ENCODE data around the gene RAB31.

RAB31 gene

GRCh38 chr18:9826685-9827084, 118.6 kb downstream of the RAB31 start:
- intact Hi-C loops (cut with DNase I), result no loop called here
- no peak for DNase-seq

GRCh38 chr18:9827211-9827792, 119.2 kb downstream of the RAB31 start:
- no peak for DNase-seq
- intact Hi-C loops (cut with DNase I), result no loop called here

DNA sequence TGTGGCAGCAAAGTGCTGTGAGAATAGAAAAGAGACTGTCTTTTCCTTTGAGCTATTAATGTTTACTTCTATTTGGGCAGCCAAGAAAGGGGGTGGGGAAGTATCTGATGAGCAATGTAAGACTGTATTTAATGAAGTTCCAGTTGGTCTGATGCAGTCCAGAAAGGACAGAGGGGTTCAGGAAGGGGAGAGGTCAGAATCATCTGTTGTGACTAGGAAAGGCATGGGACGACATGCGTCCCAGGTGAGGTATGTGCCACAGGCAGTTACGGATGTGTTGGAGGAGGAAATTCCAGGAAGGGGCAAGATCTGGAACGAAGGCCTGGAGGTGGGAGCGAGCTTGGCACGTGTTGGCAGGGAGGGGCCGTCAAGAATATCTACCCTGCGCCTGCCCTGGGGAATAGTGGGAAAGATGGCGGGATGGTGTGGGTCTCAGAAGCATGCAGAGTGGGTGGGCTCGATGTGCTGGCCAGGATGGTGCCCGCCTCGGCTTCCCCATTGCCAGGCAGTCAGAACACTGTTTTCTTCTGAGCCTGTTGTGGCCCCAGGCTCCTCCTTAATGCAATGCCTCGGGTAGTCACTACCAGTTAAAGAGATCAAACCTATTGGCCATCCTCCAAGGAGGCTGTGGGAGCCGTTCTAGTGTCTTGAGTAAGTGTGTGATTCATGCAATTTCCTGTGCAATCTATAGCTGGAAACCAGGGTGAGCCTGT, 119.8 kb downstream of the RAB31 start:
- intact Hi-C loops (cut with DNase I), result no loop called here
- DNase-seq, result no peak

GRCh38 chr18:9828506-9829396, 120.7 kb downstream of the RAB31 start:
- intact Hi-C loops (cut with DNase I), result no loop called here
- DNase-seq, result no peak

DNA sequence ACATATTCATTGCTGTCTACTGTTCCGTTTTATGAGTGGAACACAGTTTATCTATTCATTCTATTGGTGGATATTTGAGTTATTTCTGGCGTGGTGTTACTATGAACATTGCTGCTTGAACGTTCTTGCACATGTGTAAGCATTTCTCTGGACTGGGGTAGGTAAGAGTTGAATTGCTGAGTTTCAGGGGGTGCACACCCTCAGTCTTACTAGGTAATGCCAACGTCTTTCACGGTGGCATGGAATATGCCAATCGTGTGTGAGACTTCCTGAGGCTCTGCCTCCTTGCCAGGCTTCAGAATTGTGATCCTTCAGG, 121.3 kb downstream of the RAB31 start:
- intact Hi-C loops (cut with DNase I), result no loop called here
- DNase-seq, result no peak

- intact Hi-C loops (cut with DNase I), result no loop called here
- no peak for DNase-seq
Measured at GRCh38 chr18:9831036-9831722, 123.1 kb downstream of the RAB31 start.

DNA sequence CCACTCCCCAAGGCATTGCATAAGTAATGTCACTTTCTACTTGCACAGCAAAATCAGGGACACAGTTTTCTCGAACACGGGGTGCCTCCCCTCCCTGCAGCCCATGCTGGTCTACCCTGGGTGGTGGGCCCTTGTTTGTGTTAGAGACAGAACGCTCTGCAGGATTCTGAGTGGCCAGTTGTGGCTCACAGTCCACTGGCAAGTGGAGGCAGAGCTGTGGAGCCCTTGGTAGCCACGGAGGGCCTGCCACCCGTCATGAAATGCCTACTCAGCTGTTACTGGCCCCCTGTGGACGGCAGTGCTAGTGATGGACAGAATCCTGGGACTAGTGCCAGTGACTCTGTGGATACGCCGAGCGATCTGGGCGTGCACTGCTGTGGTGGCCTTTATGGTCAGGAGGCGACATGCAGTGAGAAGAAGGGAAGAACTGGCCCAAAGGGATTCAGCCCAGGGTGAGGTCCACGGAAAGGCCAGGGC, 123.7 kb downstream of the RAB31 start:
- intact Hi-C loops (cut with DNase I), result no loop called here
- no peak for DNase-seq

DNA sequence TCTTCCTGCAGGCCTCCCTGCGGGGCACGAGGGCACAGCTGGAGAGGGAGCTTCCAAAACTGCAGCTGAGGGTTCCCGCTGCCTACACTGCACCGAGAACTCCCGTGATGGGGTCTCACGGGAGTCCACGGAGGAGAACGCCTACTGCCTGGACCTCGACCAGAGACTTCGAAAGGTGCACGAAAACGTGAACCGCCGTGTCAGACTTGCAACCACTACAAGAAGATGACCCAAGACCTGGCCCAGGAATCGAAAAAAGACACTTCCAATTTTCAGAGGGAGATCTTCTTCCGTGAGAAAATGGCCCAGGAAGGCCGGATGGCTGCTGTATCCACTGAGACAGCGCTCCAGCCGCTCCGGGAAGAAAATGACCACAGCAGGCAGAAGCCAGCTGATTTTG, 124.8 kb downstream of the RAB31 start:
- intact Hi-C loops (cut with DNase I), result no loop called here
- no peak for DNase-seq

GRCh38 chr18:9834551-9834950, 126.5 kb downstream of the RAB31 start:
- no peak for DNase-seq
- intact Hi-C loops (cut with DNase I), result no loop called here

- DNase-seq, result no peak
Measured at GRCh38 chr18:9835113-9835755, 127.1 kb downstream of the RAB31 start.

GRCh38 chr18:9835825-9836224, 127.7 kb downstream of the RAB31 start:
- DNase-seq, result no peak
- intact Hi-C loops (cut with DNase I), result no loop called here

More at GRCh38 chr18:9835113-9835755, 127.1 kb downstream of the RAB31 start:
- intact Hi-C loops (cut with DNase I), result no loop called here

GRCh38 chr18:9838144-9838877, 130.2 kb downstream of the RAB31 start:
- intact Hi-C loops (cut with DNase I), result no loop called here
- DNase-seq, result no peak

- no peak for DNase-seq
- intact Hi-C loops (cut with DNase I), result no loop called here
Measured at GRCh38 chr18:9839211-9839610, 131.1 kb downstream of the RAB31 start.

GRCh38 chr18:9839853-9840252, 131.8 kb downstream of the RAB31 start:
- intact Hi-C loops (cut with DNase I), result no loop called here

GRCh38 chr18:9841752-9842151, 133.7 kb downstream of the RAB31 start:
- DNase-seq, result no peak

More at GRCh38 chr18:9839853-9840252, 131.8 kb downstream of the RAB31 start:
- DNase-seq, result no peak

DNA sequence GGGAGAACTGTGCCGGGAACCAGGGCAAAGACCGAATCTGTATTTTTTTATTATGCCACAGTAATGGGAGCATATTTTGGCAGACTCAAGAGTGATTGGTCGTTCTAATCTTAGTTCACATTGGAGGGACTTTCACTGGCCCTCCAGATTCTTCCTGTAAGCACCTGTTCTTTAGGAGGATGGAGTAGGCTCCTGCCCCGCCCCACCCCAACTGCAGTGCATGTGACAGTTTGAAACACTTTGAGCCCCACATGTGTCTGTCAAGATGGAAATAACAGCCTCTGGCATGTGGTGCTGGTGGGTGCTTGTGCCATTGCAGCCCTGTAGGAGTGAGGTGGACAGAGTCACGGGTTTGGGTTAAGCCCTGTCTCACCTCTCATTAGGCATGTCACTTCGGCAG, 134.3 kb downstream of the RAB31 start:
- no peak for DNase-seq
- intact Hi-C loops (cut with DNase I), result no loop called here

More at GRCh38 chr18:9841752-9842151, 133.7 kb downstream of the RAB31 start:
- intact Hi-C loops (cut with DNase I), result no loop called here

DNA sequence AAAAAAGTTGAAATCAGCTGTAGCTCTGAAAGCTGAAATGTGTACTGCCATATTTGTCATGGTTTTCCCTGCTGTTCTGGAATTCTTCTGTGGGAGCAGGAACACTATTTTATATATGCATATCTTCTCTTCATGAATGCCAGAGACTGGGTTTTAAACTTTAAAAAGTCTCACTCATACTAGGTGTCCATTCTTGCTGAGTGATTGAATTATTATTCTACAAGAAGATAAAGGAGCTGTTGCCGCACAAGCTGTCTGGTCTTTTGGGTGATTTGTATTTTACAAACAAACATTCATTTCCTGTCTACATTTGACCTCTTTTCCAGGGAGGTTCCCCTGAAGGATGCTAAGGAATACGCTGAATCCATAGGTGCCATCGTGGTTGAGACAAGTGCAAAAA, 137.2 kb downstream of the RAB31 start:
- intact Hi-C loops (cut with DNase I), result no loop called here
- no peak for DNase-seq

DNA sequence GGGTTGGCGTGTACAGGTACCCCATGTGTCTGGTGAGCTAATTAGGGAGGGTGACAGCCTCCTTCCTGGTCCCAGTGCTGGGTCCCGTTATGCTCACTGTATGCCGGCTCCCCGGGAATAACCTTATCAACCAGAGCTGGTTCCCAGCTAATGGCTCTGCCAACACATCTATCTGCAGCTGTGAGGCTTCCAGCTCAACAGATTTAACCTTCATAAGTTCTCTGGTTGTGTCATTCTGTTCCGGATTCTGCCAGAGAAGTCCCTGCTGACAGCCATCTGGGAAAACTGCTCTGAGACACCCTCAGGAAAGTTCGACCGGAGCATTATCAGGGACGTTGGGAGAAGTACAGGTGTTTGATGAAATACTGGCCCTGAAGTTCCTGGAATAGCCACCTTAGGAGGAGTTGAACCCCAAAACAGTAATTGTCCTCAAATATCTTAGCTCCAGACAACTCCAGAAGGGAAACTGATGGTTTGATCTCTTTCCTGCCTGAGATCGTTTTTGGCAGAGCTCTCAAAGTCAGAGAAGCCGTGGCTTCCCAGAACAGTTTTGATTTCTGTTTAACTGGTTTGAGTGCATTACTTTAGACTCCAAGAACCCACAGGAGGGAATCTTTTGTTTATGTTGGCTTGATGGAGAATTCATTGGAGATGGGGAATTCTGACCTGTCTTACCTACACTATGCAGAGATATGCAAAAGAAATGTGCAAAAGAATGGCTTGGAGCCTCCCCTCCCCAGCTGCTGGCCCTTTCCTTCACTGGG, 138.2 kb downstream of the RAB31 start:
- intact Hi-C loops (cut with DNase I), result no loop called here
- no peak for DNase-seq
